ENCODE measurements around the gene RNF40.

DNA sequence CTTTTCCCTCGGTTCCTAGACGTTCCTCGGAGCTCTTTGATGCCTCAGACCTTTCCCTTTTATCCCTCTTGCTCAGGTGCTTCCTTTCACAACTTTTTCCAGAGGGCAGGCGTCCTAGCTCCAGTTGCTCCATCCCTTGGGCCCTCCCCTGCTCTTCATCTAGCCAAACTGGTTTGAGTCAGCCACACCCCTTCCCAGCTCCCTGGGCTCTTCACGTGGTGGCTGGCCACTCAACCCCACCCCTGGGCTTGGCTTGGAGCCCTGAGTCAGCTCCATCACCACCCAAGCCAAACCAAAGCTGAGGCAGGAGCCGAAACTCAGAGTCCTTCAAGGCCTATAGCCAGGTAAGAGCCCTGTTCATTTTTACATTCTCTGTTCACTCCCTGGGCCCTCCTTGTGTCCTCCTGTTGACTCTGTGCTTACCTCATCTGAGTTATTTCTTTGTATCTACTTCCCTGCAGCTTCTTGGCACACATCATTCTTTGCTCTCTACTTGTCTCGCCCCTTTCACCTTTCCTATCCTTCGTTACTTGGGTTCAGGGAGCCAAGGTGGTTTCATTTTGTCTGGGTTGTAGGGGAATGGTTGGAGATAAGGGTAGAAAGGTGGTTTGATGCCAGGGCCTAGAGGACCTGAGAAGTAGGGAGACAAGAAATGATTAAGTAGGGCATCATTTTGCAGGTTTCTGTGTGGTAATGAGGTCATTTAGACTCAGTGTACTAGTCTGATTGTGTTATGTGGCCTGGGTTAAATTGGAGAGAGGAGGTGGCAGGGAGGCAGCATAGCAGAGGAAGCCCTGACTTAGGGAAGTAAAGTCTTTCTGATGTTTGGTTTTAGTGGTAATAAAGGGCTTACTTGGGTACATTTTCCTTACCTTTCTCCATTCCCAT lies 21.5 kb upstream of the RNF40 start:
- TF ChIP-seq EZH2 (IDR thresholded peaks at IDR 0.05; ENCODE audit: borderline replicate concordance, low read depth, low read length, severe bottlenecking): no peak
- TF ChIP-seq, protein P1, sequence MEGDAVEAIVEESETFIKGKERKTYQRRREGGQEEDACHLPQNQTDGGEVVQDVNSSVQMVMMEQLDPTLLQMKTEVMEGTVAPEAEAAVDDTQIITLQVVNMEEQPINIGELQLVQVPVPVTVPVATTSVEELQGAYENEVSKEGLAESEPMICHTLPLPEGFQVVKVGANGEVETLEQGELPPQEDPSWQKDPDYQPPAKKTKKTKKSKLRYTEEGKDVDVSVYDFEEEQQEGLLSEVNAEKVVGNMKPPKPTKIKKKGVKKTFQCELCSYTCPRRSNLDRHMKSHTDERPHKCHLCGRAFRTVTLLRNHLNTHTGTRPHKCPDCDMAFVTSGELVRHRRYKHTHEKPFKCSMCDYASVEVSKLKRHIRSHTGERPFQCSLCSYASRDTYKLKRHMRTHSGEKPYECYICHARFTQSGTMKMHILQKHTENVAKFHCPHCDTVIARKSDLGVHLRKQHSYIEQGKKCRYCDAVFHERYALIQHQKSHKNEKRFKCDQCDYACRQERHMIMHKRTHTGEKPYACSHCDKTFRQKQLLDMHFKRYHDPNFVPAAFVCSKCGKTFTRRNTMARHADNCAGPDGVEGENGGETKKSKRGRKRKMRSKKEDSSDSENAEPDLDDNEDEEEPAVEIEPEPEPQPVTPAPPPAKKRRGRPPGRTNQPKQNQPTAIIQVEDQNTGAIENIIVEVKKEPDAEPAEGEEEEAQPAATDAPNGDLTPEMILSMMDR (IDR thresholded peaks at IDR 0.05; ENCODE audit: borderline replicate concordance, extremely low read depth, low read length, poor library complexity, severe bottlenecking): no peak
